Smooth muscle cell (in vitro differentiated cells): ENCODE results near the gene PDPK1. TPM values are rescaled to one million over a fixed set of nuclear protein-coding genes. Genes with fewer than 3 reads are reported as not detected.
"Not testable (repeated sequence)": the region's sequence is repeated elsewhere in the genome, so short reads cannot be mapped to it uniquely, and the experiment has no call there.

ENCODE experiments used
- DNase-seq: peaks from one replicate; lab custom pipeline; 2025; ENCODE audit not compliant: unreplicated experiment; lab: John Stamatoyannopoulos, UW
- H2AFZ ChIP-seq: fragments of 200-600 bp; sonication (generic); 2 replicates; pipeline ENCODE4 v1.6.0; 2016; ENCODE audit warnings: antibody characterized with exemption, low read depth, mild to moderate bottlenecking
- H3F3A ChIP-seq: fragments of 200-600 bp; sonication (generic); 2 replicates; pipeline ENCODE4 v1.6.0; 2017; ENCODE audit warnings: antibody characterized with exemption, low read depth
- H3K27ac ChIP-seq: fragments of 200-600 bp; sonication (generic); 2 replicates; pipeline ENCODE4 v1.5.1; 2016; ENCODE audit warnings: low read depth, mild to moderate bottlenecking
- H3K27me3 ChIP-seq: fragments of 200-600 bp; sonication (generic); 2 replicates; pipeline ENCODE4 v1.6.1; 2016; ENCODE audit warnings: low read depth, mild to moderate bottlenecking
- H3K36me3 ChIP-seq: fragments of 200-600 bp; sonication (generic); 2 replicates; pipeline ENCODE4 v1.5.1; 2016; ENCODE audit warnings: low read depth
- H3K4me1 ChIP-seq: fragments of 200-600 bp; sonication (generic); 2 replicates; pipeline ENCODE4 v1.5.1; 2016; ENCODE audit warnings: low read depth
- H3K4me2 ChIP-seq: fragments of 200-600 bp; sonication (generic); 2 replicates; pipeline ENCODE4 v1.6.0; 2016; ENCODE audit warnings: mild to moderate bottlenecking
- H3K4me3 ChIP-seq: fragments of 200-600 bp; sonication (generic); 2 replicates; pipeline ENCODE4 v1.5.1; 2016; ENCODE audit warnings: mild to moderate bottlenecking
- H3K79me2 ChIP-seq: fragments of 200-600 bp; sonication (generic); 2 replicates; pipeline ENCODE4 v1.6.0; 2016; ENCODE audit warnings: low read depth, mild to moderate bottlenecking
- H3K9ac ChIP-seq: fragments of 200-600 bp; sonication (generic); 2 replicates; pipeline ENCODE4 v1.6.0; 2016; ENCODE audit warnings: low read depth
- H3K9me3 ChIP-seq: fragments of 200-600 bp; sonication (generic); replicated peaks from 2 replicates; pipeline ENCODE4 v1.5.1; 2016; ENCODE audit warnings: low read depth
- H4K20me1 ChIP-seq: fragments of 200-600 bp; sonication (generic); 2 replicates; pipeline ENCODE4 v1.6.0; 2016; ENCODE audit warnings: low read depth
- CTCF ChIP-seq: fragments of 200-600 bp; sonication (generic); IDR thresholded peaks from 2 replicates; pipeline ENCODE4 v1.5.1; 2017; ENCODE audit warnings: borderline replicate concordance, mild to moderate bottlenecking, antibody characterized with exemption; ENCODE audit not compliant: insufficient read depth, poor library complexity, severe bottlenecking
- WGBS: methylation state at CpG from one replicate; pipeline ENCODE4 v1.1.7; 2016; ENCODE audit warnings: low lambda C conversion rate; 5-methylcytosine and 5-hydroxymethylcytosine counted together
- polyA plus RNA-seq: library from polyadenylated mRNA; unstranded; fragments of >200 nt; fragmentation: Nextera tagmentation; extraction: Ambion mirVana; gene quantifications from 2 replicates; pipeline ENCODE4 v1.2.1, GENCODE V29; 2016
- total RNA-seq: library from RNA; depleted of rRNA; stranded (reverse); fragments of >200 nt; gene quantifications from 2 replicates; pipeline ENCODE4 v1.2.3, GENCODE V29; 2014

The PDPK1 gene
- total and polyA plus RNA-seq, 2 experiments from 2014 or later, result 16.4 to 23.8 TPM

- WGBS, result 97% methylated on average over 22 of the region's 22 CpGs
- Histone ChIP-seq H3K9me3 (no peaks in the 10 kb centered on the region), H3K4me2 (no peak overlapping the region), H3K27me3 (no peaks in the 10 kb centered on the region), H3F3A (peaks cover 3% of the 10 kb centered on the region), H3K9ac (no peak overlapping the region), H3K27ac (no peak overlapping the region), H2AFZ (no peak overlapping the region), H3K4me1 (no peaks in the 10 kb centered on the region), H4K20me1 (peaks cover 33% of the 10 kb centered on the region), H3K4me3 (no peak overlapping the region), H3K36me3 (no peaks in the 10 kb centered on the region), H3K79me2 (peaks cover 12% of the 10 kb centered on the region)
- DNase-seq, result no peak
- TF ChIP-seq CTCF, result no peak
Observed at GRCh38 chr16:2597560-2597902, 59.7 kb downstream of the PDPK1 start.

GRCh38 chr16:2598133-2598641 lies 60.4 kb downstream of the PDPK1 start:
- H4K20me1 ChIP-seq, result peaks cover 26% of the 10 kb centered on the region
- no peaks in the 10 kb centered on the region for H3K27me3 ChIP-seq
- H3K9ac ChIP-seq, result no peak overlapping the region
- H3K36me3 ChIP-seq, result no peaks in the 10 kb centered on the region
- H3K79me2 ChIP-seq, result peaks cover 9% of the 10 kb centered on the region
- 97% methylated on average over 21 of the region's 21 CpGs for WGBS
- DNase-seq, result no peak
- no peak for TF ChIP-seq CTCF
- H3F3A ChIP-seq, result peaks cover 3% of the 10 kb centered on the region
- H3K4me2 ChIP-seq, result no peak overlapping the region
- H3K4me1 ChIP-seq, result no peaks in the 10 kb centered on the region
- no peak overlapping the region for H3K27ac ChIP-seq
- no peak overlapping the region for H3K4me3 ChIP-seq
- H2AFZ ChIP-seq, result no peak overlapping the region
- no peaks in the 10 kb centered on the region for H3K9me3 ChIP-seq

DNA sequence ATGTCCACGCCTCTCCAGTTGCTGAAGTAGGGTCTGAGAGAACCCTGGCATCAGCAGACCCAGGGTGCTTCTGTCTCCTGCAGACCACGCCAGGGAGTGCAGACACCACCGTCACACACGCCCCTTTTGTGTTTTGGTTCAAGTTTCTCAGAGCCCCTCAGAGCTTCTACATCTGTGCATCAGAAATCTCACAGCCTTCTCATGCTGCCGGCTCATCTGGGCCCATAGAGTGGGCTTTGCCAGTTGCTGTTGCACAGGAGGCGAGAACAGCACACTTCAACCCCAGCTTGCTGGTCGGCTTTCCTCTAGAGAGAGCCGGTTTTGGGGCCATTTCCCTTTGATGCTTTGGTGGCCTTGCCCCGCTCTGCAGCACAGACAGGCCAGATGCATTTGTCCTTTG lies 60.9 kb downstream of the PDPK1 start:
- H3K27me3 ChIP-seq, result no peaks in the 10 kb centered on the region
- DNase-seq, result no peak
- TF ChIP-seq CTCF, result no peak
- H3K9me3 ChIP-seq, result no peaks in the 10 kb centered on the region
- no peak overlapping the region for H3K9ac ChIP-seq
- peaks cover 21% of the 10 kb centered on the region for H4K20me1 ChIP-seq
- no peak overlapping the region for H3K4me3 ChIP-seq
- 98% methylated on average over 9 of the region's 9 CpGs for WGBS
- H3K79me2 ChIP-seq, result peaks cover 5% of the 10 kb centered on the region
- H3K4me2 ChIP-seq, result no peak overlapping the region
- H2AFZ ChIP-seq, result no peak overlapping the region
- no peaks in the 10 kb centered on the region for H3K36me3 ChIP-seq
- no peaks in the 10 kb centered on the region for H3K4me1 ChIP-seq
- peaks cover 3% of the 10 kb centered on the region for H3F3A ChIP-seq
- no peak overlapping the region for H3K27ac ChIP-seq

DNA sequence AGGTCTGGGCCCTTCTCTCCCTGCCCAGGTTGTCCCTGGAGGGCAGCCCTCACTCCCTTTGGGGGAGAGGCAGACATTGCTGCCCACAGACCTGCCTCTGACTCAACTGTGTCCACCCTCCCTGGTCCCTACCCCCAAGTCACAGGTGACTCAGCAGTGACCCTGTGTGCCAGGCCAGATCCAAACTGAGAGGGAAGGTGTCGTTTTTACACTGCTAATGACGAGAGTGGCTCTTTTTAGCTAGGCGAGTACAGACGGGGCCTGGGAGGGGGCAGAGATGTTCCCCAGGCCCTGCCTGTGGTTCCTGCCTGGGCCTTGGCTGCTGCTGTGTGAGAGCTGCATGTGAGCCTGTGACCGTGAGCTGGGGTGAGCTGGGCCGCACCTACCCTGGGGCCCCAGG lies 61.3 kb downstream of the PDPK1 start:
- not testable (repeated sequence) for H3K79me2 ChIP-seq, H3K36me3 ChIP-seq, H3K4me1 ChIP-seq, H3K4me3 ChIP-seq, H3K9ac ChIP-seq, H3F3A ChIP-seq, H2AFZ ChIP-seq, H3K27me3 ChIP-seq, H3K27ac ChIP-seq, H3K4me2 ChIP-seq, H3K9me3 ChIP-seq, DNase-seq
- 95% methylated on average over 4 of the region's 6 CpGs for WGBS
- peaks cover 16% of the 10 kb centered on the region for H4K20me1 ChIP-seq

DNA sequence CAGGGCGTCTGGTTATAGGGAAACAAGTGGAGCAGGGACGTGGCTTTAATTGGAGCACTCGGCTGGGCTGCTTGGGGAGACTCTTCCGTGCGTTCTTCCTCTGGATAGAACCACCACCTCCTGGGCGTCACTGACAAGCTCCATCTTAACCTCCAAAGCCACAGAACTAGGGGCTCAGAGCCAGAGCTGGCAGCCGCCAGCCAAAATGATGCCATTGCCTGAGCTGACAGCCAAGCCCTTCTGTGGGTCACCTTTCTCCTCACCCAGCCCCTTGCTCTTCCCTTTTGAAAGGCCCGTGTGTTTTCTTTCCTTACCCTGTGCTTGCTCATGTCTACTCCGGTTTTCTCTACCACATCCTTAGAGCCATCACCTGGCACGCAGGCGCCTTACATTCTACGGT lies 62.0 kb downstream of the PDPK1 start:
- 94% methylated on average over 12 of the region's 12 CpGs for WGBS
- not testable (repeated sequence) for H3K4me1 ChIP-seq, H2AFZ ChIP-seq, H3K36me3 ChIP-seq, H3F3A ChIP-seq, H3K27ac ChIP-seq, H3K79me2 ChIP-seq, H3K9ac ChIP-seq, H3K27me3 ChIP-seq, H3K4me2 ChIP-seq, H4K20me1 ChIP-seq, H3K9me3 ChIP-seq, DNase-seq, H3K4me3 ChIP-seq

DNA sequence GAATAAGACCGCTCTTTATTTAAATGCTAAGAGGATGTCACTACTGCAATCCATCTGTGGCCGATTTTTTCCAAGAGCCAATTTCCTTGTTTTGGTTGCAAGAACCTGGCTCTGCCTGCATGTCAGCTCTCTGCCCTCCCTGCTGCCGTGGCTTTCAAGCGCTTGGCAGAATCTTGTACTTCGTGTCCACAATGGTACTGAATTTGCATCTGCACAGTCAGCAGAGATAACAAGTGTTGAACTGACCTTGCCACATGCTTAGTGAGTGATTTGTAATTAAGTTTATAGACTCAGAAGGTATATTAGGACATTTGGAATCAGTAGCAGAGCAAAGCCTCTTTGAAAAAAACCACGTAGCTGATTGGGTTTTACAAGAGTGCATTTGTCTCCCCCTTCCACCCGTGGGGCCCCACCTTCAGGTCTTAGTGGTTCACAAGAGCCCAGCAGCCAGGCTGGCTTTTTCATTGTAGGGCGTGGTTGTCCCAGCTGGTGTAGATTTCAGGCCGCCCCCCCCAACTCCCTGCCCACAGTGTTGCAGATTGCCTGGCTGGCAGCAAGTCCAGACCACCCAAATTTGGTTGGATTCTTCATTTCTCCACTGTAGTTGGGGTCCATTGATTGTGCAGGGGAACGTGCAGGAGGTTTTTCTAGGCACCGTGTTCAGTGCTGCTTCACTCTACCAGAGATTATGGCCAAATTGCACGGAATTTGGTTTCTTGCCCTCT lies 63.6 kb downstream of the PDPK1 start:
- WGBS, result 97% methylated on average over 10 of the region's 12 CpGs
- H3F3A ChIP-seq, H3K36me3 ChIP-seq, DNase-seq, H3K4me1 ChIP-seq, H4K20me1 ChIP-seq, H3K27ac ChIP-seq, H3K9me3 ChIP-seq, H3K4me2 ChIP-seq, H2AFZ ChIP-seq, H3K4me3 ChIP-seq, H3K27me3 ChIP-seq, H3K9ac ChIP-seq: not testable (repeated sequence)
- peaks cover 11% of the 10 kb centered on the region for H3K79me2 ChIP-seq
